ENCODE measurements around the gene CAMK2G.

GRCh38 chr10:73798087-73798486 lies 76.3 kb downstream of the CAMK2G start:
- TF ChIP-seq CTCF (IDR thresholded peaks at IDR 0.05; ENCODE audit: insufficient read depth, low read length, poor library complexity, severe bottlenecking) (no peak), EZH2phosphoT487 (conservative IDR thresholded peaks at IDR 0.05; ENCODE audit: low read length) (no peak)

Measured in SU-DHL-6 (cell line).